ENCODE results near the gene GALNS.

DNA sequence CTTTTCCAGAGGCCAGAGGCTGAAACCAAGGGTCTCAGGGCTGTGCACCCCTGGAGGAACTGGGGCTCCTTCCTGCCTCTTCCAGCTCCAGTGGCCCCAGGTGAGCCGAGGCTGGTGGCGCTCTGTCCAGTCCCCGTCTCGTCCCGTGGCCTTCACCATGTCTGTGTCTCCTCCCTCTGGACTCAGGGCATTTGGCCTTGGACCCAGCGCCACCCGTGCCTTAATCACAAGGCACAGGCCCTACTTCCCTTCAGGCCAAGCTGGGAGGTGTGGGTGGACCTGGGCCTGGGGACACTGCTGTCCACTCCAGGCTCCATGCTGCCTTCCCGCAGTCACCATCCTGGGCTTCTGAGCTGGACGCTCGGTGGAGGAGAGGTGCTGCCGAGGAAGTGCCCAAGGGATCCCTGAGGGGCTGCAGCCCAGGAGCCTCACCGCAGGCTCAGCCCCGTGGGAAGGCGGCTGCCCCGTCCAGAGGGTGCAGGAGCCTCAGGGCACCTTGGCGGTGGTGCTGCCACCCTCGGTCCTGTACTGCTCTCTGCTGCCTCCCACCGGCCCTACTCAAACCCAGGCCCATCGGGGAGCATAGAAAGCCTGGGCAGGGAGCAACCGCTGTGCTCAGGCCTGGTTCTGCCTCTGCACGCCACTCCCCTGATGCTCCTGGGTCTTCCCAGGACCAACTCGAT lies 35.4 kb downstream of the GALNS start:
- TF ChIP-seq POLR2A (IDR thresholded peaks at IDR 0.05; ENCODE audit: low read depth, low read length) (no peak), MAZ (IDR thresholded peaks at IDR 0.05; ENCODE audit: borderline replicate concordance, low read depth, low read length) (no peak), RCOR1 (IDR thresholded peaks at IDR 0.05; ENCODE audit: insufficient replicate concordance, low read length) (no peak), RAD21 (IDR thresholded peaks at IDR 0.05; ENCODE audit: low read length) (no peak), MXI1 (IDR thresholded peaks at IDR 0.05; ENCODE audit: borderline replicate concordance, low read depth, low read length) (no peak)
- TF ChIP-seq, protein P1, sequence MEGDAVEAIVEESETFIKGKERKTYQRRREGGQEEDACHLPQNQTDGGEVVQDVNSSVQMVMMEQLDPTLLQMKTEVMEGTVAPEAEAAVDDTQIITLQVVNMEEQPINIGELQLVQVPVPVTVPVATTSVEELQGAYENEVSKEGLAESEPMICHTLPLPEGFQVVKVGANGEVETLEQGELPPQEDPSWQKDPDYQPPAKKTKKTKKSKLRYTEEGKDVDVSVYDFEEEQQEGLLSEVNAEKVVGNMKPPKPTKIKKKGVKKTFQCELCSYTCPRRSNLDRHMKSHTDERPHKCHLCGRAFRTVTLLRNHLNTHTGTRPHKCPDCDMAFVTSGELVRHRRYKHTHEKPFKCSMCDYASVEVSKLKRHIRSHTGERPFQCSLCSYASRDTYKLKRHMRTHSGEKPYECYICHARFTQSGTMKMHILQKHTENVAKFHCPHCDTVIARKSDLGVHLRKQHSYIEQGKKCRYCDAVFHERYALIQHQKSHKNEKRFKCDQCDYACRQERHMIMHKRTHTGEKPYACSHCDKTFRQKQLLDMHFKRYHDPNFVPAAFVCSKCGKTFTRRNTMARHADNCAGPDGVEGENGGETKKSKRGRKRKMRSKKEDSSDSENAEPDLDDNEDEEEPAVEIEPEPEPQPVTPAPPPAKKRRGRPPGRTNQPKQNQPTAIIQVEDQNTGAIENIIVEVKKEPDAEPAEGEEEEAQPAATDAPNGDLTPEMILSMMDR (conservative IDR thresholded peaks at IDR 0.05; ENCODE audit: low read depth, low read length), result no peak
- TF ChIP-seq, protein P2, sequence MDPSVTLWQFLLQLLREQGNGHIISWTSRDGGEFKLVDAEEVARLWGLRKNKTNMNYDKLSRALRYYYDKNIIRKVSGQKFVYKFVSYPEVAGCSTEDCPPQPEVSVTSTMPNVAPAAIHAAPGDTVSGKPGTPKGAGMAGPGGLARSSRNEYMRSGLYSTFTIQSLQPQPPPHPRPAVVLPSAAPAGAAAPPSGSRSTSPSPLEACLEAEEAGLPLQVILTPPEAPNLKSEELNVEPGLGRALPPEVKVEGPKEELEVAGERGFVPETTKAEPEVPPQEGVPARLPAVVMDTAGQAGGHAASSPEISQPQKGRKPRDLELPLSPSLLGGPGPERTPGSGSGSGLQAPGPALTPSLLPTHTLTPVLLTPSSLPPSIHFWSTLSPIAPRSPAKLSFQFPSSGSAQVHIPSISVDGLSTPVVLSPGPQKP (IDR thresholded peaks at IDR 0.05; ENCODE audit: borderline replicate concordance, low read depth, low read length), result no peak

Data from IMR-90 (cell line).